Measurements from ENCODE around the gene OPN4. TPM values are rescaled to one million over a fixed set of nuclear protein-coding genes. Genes with fewer than 3 reads are reported as not detected.

OPN4 gene
- total RNA-seq, 1 experiment from 2014 or later = not detected

DNA sequence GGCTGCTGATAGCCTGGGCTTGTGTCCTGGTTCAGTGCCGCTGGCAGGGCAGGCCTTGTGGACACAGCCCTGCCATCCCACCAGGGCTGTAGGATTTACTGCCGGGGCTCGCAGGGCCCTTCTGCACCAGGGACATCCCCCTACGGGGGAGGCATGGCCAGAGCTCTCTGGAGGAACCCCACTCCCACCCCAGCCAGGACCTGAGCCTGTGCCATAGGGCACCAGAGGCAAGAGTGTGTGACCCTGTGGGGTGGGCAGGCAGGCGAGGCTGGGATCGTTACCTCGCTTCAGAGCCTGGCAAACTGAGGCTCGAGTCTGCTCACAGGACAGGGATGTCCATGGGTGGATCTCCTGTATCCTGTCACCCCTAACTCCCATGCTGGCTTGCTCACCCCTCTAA, 16.5 kb downstream of the OPN4 start:
- Mint-ChIP-seq H3K4me3 (ENCODE audit: unreplicated experiment) (no peak overlapping the region), H3K27me3 (ENCODE audit: insufficient read depth, unreplicated experiment) (no peaks in the 10 kb centered on the region), H3K9me3 (ENCODE audit: unreplicated experiment) (no peaks in the 10 kb centered on the region), H3K27ac (ENCODE audit: unreplicated experiment) (no peak overlapping the region), H3K4me1 (ENCODE audit: low read depth, unreplicated experiment) (peaks cover 12% of the 10 kb centered on the region), H3K36me3 (ENCODE audit: insufficient read depth, unreplicated experiment) (no peaks in the 10 kb centered on the region)
- BruUV-seq (replicated peaks) = no TSS peak
- TF ChIP-seq, protein P1, sequence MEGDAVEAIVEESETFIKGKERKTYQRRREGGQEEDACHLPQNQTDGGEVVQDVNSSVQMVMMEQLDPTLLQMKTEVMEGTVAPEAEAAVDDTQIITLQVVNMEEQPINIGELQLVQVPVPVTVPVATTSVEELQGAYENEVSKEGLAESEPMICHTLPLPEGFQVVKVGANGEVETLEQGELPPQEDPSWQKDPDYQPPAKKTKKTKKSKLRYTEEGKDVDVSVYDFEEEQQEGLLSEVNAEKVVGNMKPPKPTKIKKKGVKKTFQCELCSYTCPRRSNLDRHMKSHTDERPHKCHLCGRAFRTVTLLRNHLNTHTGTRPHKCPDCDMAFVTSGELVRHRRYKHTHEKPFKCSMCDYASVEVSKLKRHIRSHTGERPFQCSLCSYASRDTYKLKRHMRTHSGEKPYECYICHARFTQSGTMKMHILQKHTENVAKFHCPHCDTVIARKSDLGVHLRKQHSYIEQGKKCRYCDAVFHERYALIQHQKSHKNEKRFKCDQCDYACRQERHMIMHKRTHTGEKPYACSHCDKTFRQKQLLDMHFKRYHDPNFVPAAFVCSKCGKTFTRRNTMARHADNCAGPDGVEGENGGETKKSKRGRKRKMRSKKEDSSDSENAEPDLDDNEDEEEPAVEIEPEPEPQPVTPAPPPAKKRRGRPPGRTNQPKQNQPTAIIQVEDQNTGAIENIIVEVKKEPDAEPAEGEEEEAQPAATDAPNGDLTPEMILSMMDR (IDR thresholded peaks at IDR 0.05; ENCODE audit: insufficient read depth in 1 of 2, low read depth in 1 of 2, low read length in 1 of 2, severe bottlenecking in 1 of 2, unreplicated experiment in 1 of 2) = no peak
- ChIA-PET POLR2A (no interaction called here), CTCF (no interaction called here)
- Histone ChIP-seq H3K9me3 (no peaks in the 10 kb centered on the region), H3K27me3 (replicated peaks; ENCODE audit: control insufficient read depth, insufficient read depth, low read length) (no peaks in the 10 kb centered on the region), H3K36me3 (ENCODE audit: control insufficient read depth, insufficient read depth, low read length) (no peaks in the 10 kb centered on the region), H3K4me1 (peaks cover 34% of the 10 kb centered on the region), H3K4me3 (ENCODE audit: low read depth, low read length) (no peak overlapping the region)
- no peak for DNase-seq
- intact Hi-C loops (cut with micrococcal nuclease; ENCODE audit: unreplicated experiment) = no loop called here

GRCh38 chr10:86671419-86671818, 17.1 kb downstream of the OPN4 start:
- no peaks in the 10 kb centered on the region for H3K27me3 Mint-ChIP-seq (ENCODE audit: insufficient read depth, unreplicated experiment)
- H3K4me1 Mint-ChIP-seq (ENCODE audit: low read depth, unreplicated experiment) = peaks cover 12% of the 10 kb centered on the region
- H3K4me3 ChIP-seq (ENCODE audit: low read depth, low read length) = no peak overlapping the region
- H3K4me1 ChIP-seq = peaks cover 34% of the 10 kb centered on the region
- no peak overlapping the region for H3K4me3 Mint-ChIP-seq (ENCODE audit: unreplicated experiment)
- BruUV-seq (replicated peaks) = no TSS peak
- ChIA-PET CTCF (no interaction called here), POLR2A (no interaction called here)
- no peaks in the 10 kb centered on the region for H3K36me3 ChIP-seq (ENCODE audit: control insufficient read depth, insufficient read depth, low read length)
- no peaks in the 10 kb centered on the region for H3K9me3 Mint-ChIP-seq (ENCODE audit: unreplicated experiment)
- DNase-seq = peak; percentile 27 to 51
- intact Hi-C loops (cut with micrococcal nuclease; ENCODE audit: unreplicated experiment) = no loop called here
- no peak overlapping the region for H3K27ac Mint-ChIP-seq (ENCODE audit: unreplicated experiment)
- no peaks in the 10 kb centered on the region for H3K9me3 ChIP-seq
- H3K27me3 ChIP-seq (replicated peaks; ENCODE audit: control insufficient read depth, insufficient read depth, low read length) = no peaks in the 10 kb centered on the region
- H3K36me3 Mint-ChIP-seq (ENCODE audit: insufficient read depth, unreplicated experiment) = no peaks in the 10 kb centered on the region
- TF ChIP-seq, protein P1 (IDR thresholded peaks at IDR 0.05; ENCODE audit: insufficient read depth in 1 of 2, low read depth in 1 of 2, low read length in 1 of 2, severe bottlenecking in 1 of 2, unreplicated experiment in 1 of 2) = no peak

DNA sequence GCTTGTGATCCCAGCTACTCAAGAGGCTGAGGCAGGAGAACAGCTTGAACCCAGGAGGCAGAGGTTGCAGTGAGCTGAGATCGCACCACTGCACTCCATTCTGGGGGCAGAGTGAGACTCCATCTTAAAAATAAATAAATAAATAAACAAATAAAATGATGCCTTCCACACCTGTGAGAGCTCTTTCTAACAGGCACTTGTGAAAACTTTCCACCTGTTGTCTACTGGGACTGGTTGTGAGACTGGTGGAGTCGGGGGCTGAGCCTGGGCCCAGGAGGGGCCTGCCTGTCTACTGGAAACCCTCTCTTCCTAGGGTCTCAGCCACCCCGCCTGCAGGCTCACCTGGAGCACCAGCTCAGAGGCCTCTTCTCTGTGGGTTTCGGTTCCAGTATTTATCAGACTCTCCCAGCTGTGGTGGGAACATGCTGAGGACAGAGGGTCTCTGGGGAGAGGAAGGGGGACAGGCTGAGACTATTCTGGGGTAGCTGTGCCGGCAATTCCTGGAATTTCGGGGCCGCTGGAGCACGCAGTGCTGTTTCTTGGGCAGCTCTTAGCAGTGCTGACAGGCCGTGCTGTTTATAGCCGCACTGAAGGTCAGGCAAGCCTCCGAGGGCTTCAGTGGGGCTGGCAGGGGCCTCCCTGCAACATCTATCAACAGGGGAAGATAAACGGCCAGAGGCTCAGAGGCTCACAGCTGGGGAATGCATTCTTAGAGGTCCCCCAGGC, 17.8 kb downstream of the OPN4 start:
- TF ChIP-seq, protein P1 (IDR thresholded peaks at IDR 0.05; ENCODE audit: insufficient read depth in 1 of 2, low read depth in 1 of 2, low read length in 1 of 2, severe bottlenecking in 1 of 2, unreplicated experiment in 1 of 2) = no peak
- Mint-ChIP-seq H3K9me3 (ENCODE audit: unreplicated experiment) (no peaks in the 10 kb centered on the region), H3K36me3 (ENCODE audit: insufficient read depth, unreplicated experiment) (no peaks in the 10 kb centered on the region), H3K4me1 (ENCODE audit: low read depth, unreplicated experiment) (peaks cover 12% of the 10 kb centered on the region), H3K27ac (ENCODE audit: unreplicated experiment) (peak overlapping the region; percentile 35), H3K4me3 (ENCODE audit: unreplicated experiment) (no peak overlapping the region), H3K27me3 (ENCODE audit: insufficient read depth, unreplicated experiment) (no peaks in the 10 kb centered on the region)
- H3K27me3 ChIP-seq (replicated peaks; ENCODE audit: control insufficient read depth, insufficient read depth, low read length) = no peaks in the 10 kb centered on the region
- ChIA-PET POLR2A (no interaction called here), CTCF (interaction anchor here (0.5 kb wide), 1 partner anchor 79 kb away, joined by 7 read pairs; no protein-coding TSS in a partner anchor)
- H3K36me3 ChIP-seq (ENCODE audit: control insufficient read depth, insufficient read depth, low read length) = no peaks in the 10 kb centered on the region
- H3K4me3 ChIP-seq (ENCODE audit: low read depth, low read length) = no peak overlapping the region
- no TSS peak for BruUV-seq (replicated peaks)
- peaks cover 34% of the 10 kb centered on the region for H3K4me1 ChIP-seq
- peak in 1 of 2 experiments; percentile 21 for DNase-seq
- H3K9me3 ChIP-seq = no peaks in the 10 kb centered on the region
- intact Hi-C loops (cut with micrococcal nuclease; ENCODE audit: unreplicated experiment) = no loop called here

Measured in Caco-2 (cell line).